ENCODE results near the gene TLK1.

Gene TLK1

GRCh38 chr2:171046048-171046560 is 114.6 kb downstream of the TLK1 start:
- no peak for DNase-seq
- CTCF ChIA-PET: interaction anchor here (1.2 kb wide), 1 partner anchor 554 kb away, joined by 3 read pairs; no protein-coding TSS in a partner anchor
- Histone ChIP-seq H3K27me3 (replicated peaks in 2 of 5; ENCODE audit: control insufficient read depth in 4 of 5, insufficient read depth in 5 of 5, low read length in 4 of 5) (no peaks in the 10 kb centered on the region), H3K27ac (ENCODE audit: insufficient read depth in 1 of 2, low read depth in 1 of 2, low read length in 2 of 2, poor library complexity in 1 of 2, severe bottlenecking in 2 of 2) (no peak overlapping the region), H3K4me1 (ENCODE audit: control extremely low read depth in 1 of 4, control insufficient read depth in 4 of 4, insufficient read depth in 4 of 4, low read length in 3 of 4) (no peaks in the 10 kb centered on the region), H3K9me3 (ENCODE audit: control extremely low read depth in 1 of 5, control insufficient read depth in 4 of 5, insufficient read depth in 2 of 5, low read depth in 1 of 5, low read length in 4 of 5) (peaks cover 0 to 3% (median 0%) of the 10 kb centered on the region in 5 experiments), H3K4me3 (ENCODE audit: control insufficient read depth in 1 of 7, extremely low read depth in 1 of 7, insufficient read depth in 4 of 7, low read depth in 2 of 7, low read length in 6 of 7) (no peak overlapping the region), H3K36me3 (ENCODE audit: control insufficient read depth in 4 of 4, insufficient read depth in 4 of 4, low read length in 3 of 4) (peaks cover 26 to 74% (median 50%) of the 10 kb centered on the region in 4 experiments)
- WGBS (ENCODE audit: insufficient coverage): no CpG with 5 or more reads among the region's 3 CpGs
- POLR2A ChIA-PET: no interaction called here

- Histone ChIP-seq H3K27me3 (replicated peaks in 2 of 5; ENCODE audit: control insufficient read depth in 4 of 5, insufficient read depth in 5 of 5, low read length in 4 of 5) (no peaks in the 10 kb centered on the region), H3K4me3 (ENCODE audit: control insufficient read depth in 1 of 7, extremely low read depth in 1 of 7, insufficient read depth in 4 of 7, low read depth in 2 of 7, low read length in 6 of 7) (no peak overlapping the region), H3K36me3 (ENCODE audit: control insufficient read depth in 4 of 4, insufficient read depth in 4 of 4, low read length in 3 of 4) (peaks cover 19 to 72% (median 49%) of the 10 kb centered on the region in 4 experiments), H3K27ac (ENCODE audit: insufficient read depth in 1 of 2, low read depth in 1 of 2, low read length in 2 of 2, poor library complexity in 1 of 2, severe bottlenecking in 2 of 2) (no peak overlapping the region), H3K9me3 (ENCODE audit: control extremely low read depth in 1 of 5, control insufficient read depth in 4 of 5, insufficient read depth in 2 of 5, low read depth in 1 of 5, low read length in 4 of 5) (no peaks in the 10 kb centered on the region), H3K4me1 (ENCODE audit: control extremely low read depth in 1 of 4, control insufficient read depth in 4 of 4, insufficient read depth in 4 of 4, low read length in 3 of 4) (no peaks in the 10 kb centered on the region)
- ChIA-PET CTCF (no interaction called here), POLR2A (no interaction called here)
- 75% methylated on average over 4 of the region's 6 CpGs for WGBS (ENCODE audit: insufficient coverage)
- no peak for DNase-seq
Measured at GRCh38 chr2:171044416-171044815, 116.3 kb downstream of the TLK1 start.

GRCh38 chr2:171042253-171042969 is 118.3 kb downstream of the TLK1 start:
- CTCF ChIA-PET: no interaction called here
- no peak overlapping the region for H3K4me3 ChIP-seq (ENCODE audit: control insufficient read depth in 1 of 7, extremely low read depth in 1 of 7, insufficient read depth in 4 of 7, low read depth in 2 of 7, low read length in 6 of 7)
- peaks cover 18 to 76% (median 47%) of the 10 kb centered on the region in 4 experiments for H3K36me3 ChIP-seq (ENCODE audit: control insufficient read depth in 4 of 4, insufficient read depth in 4 of 4, low read length in 3 of 4)
- POLR2A ChIA-PET: interaction anchor here (0.6 kb wide), 1 partner anchor 409 kb away, joined by 3 read pairs; no protein-coding TSS in a partner anchor
- H3K27ac ChIP-seq (ENCODE audit: insufficient read depth in 1 of 2, low read depth in 1 of 2, low read length in 2 of 2, poor library complexity in 1 of 2, severe bottlenecking in 2 of 2): peak overlapping the region in 1 of 2 experiments; percentile 2
- no peak for DNase-seq
- no peaks in the 10 kb centered on the region for H3K9me3 ChIP-seq (ENCODE audit: control extremely low read depth in 1 of 5, control insufficient read depth in 4 of 5, insufficient read depth in 2 of 5, low read depth in 1 of 5, low read length in 4 of 5)
- no peaks in the 10 kb centered on the region for H3K27me3 ChIP-seq (replicated peaks in 2 of 5; ENCODE audit: control insufficient read depth in 4 of 5, insufficient read depth in 5 of 5, low read length in 4 of 5)
- WGBS (ENCODE audit: insufficient coverage): 100% methylated on average over 1 of the region's 1 CpG
- H3K4me1 ChIP-seq (ENCODE audit: control extremely low read depth in 1 of 4, control insufficient read depth in 4 of 4, insufficient read depth in 4 of 4, low read length in 3 of 4): no peaks in the 10 kb centered on the region

GRCh38 chr2:171036532-171036931 is 124.2 kb downstream of the TLK1 start:
- ChIA-PET POLR2A (interaction anchor here (0.6 kb wide), 1 partner anchor 279 kb away, joined by 3 read pairs; no protein-coding TSS in a partner anchor), CTCF (no interaction called here)
- H3K27ac ChIP-seq (ENCODE audit: insufficient read depth in 1 of 2, low read depth in 1 of 2, low read length in 2 of 2, poor library complexity in 1 of 2, severe bottlenecking in 2 of 2): no peak overlapping the region
- no peak for DNase-seq
- H3K27me3 ChIP-seq (replicated peaks in 2 of 5; ENCODE audit: control insufficient read depth in 4 of 5, insufficient read depth in 5 of 5, low read length in 4 of 5): no peaks in the 10 kb centered on the region
- WGBS (ENCODE audit: insufficient coverage): 100% methylated on average over 2 of the region's 2 CpGs
- H3K36me3 ChIP-seq (ENCODE audit: control insufficient read depth in 4 of 4, insufficient read depth in 4 of 4, low read length in 3 of 4): peaks cover 24 to 72% (median 35%) of the 10 kb centered on the region in 4 experiments
- no peaks in the 10 kb centered on the region for H3K4me1 ChIP-seq (ENCODE audit: control extremely low read depth in 1 of 4, control insufficient read depth in 4 of 4, insufficient read depth in 4 of 4, low read length in 3 of 4)
- H3K4me3 ChIP-seq (ENCODE audit: control insufficient read depth in 1 of 7, extremely low read depth in 1 of 7, insufficient read depth in 4 of 7, low read depth in 2 of 7, low read length in 6 of 7): no peak overlapping the region
- H3K9me3 ChIP-seq (ENCODE audit: control extremely low read depth in 1 of 5, control insufficient read depth in 4 of 5, insufficient read depth in 2 of 5, low read depth in 1 of 5, low read length in 4 of 5): peaks cover 0 to 6% (median 1%) of the 10 kb centered on the region in 5 experiments

GRCh38 chr2:171034315-171034714 is 126.4 kb downstream of the TLK1 start:
- 43% methylated on average over 2 of the region's 2 CpGs for WGBS (ENCODE audit: insufficient coverage)
- CTCF ChIA-PET: no interaction called here

GRCh38 chr2:171025214-171025613 is 135.5 kb downstream of the TLK1 start:
- 94% methylated on average over 3 of the region's 3 CpGs for WGBS (ENCODE audit: insufficient coverage)

More at GRCh38 chr2:171034315-171034714, 126.4 kb downstream of the TLK1 start:
- H3K36me3 ChIP-seq (ENCODE audit: control insufficient read depth in 4 of 4, insufficient read depth in 4 of 4, low read length in 3 of 4): peaks cover 18 to 66% (median 29%) of the 10 kb centered on the region in 4 experiments
- no peak overlapping the region for H3K4me3 ChIP-seq (ENCODE audit: control insufficient read depth in 1 of 7, extremely low read depth in 1 of 7, insufficient read depth in 4 of 7, low read depth in 2 of 7, low read length in 6 of 7)
- no peak for DNase-seq
- H3K27ac ChIP-seq (ENCODE audit: insufficient read depth in 1 of 2, low read depth in 1 of 2, low read length in 2 of 2, poor library complexity in 1 of 2, severe bottlenecking in 2 of 2): no peak overlapping the region
- H3K9me3 ChIP-seq (ENCODE audit: control extremely low read depth in 1 of 5, control insufficient read depth in 4 of 5, insufficient read depth in 2 of 5, low read depth in 1 of 5, low read length in 4 of 5): peaks cover 0 to 6% (median 1%) of the 10 kb centered on the region in 5 experiments
- POLR2A ChIA-PET: no interaction called here
- no peaks in the 10 kb centered on the region for H3K4me1 ChIP-seq (ENCODE audit: control extremely low read depth in 1 of 4, control insufficient read depth in 4 of 4, insufficient read depth in 4 of 4, low read length in 3 of 4)
- no peaks in the 10 kb centered on the region for H3K27me3 ChIP-seq (replicated peaks in 2 of 5; ENCODE audit: control insufficient read depth in 4 of 5, insufficient read depth in 5 of 5, low read length in 4 of 5)

GRCh38 chr2:171018522-171018921 is 142.2 kb downstream of the TLK1 start:
- ChIA-PET CTCF (interaction anchor here (0.8 kb wide), 1 partner anchor 9 kb away, joined by 3 read pairs; no protein-coding TSS in a partner anchor), POLR2A (no interaction called here)
- WGBS (ENCODE audit: insufficient coverage): no CpG with 5 or more reads among the region's 1 CpG
- Histone ChIP-seq H3K4me1 (ENCODE audit: control extremely low read depth in 1 of 4, control insufficient read depth in 4 of 4, insufficient read depth in 4 of 4, low read length in 3 of 4) (no peaks in the 10 kb centered on the region), H3K36me3 (ENCODE audit: control insufficient read depth in 4 of 4, insufficient read depth in 4 of 4, low read length in 3 of 4) (peaks cover 16 to 41% (median 28%) of the 10 kb centered on the region in 4 experiments), H3K27me3 (replicated peaks in 2 of 5; ENCODE audit: control insufficient read depth in 4 of 5, insufficient read depth in 5 of 5, low read length in 4 of 5) (no peaks in the 10 kb centered on the region), H3K4me3 (ENCODE audit: control insufficient read depth in 1 of 7, extremely low read depth in 1 of 7, insufficient read depth in 4 of 7, low read depth in 2 of 7, low read length in 6 of 7) (no peak overlapping the region), H3K9me3 (ENCODE audit: control extremely low read depth in 1 of 5, control insufficient read depth in 4 of 5, insufficient read depth in 2 of 5, low read depth in 1 of 5, low read length in 4 of 5) (no peaks in the 10 kb centered on the region), H3K27ac (ENCODE audit: insufficient read depth in 1 of 2, low read depth in 1 of 2, low read length in 2 of 2, poor library complexity in 1 of 2, severe bottlenecking in 2 of 2) (no peak overlapping the region)
- DNase-seq: no peak

More at GRCh38 chr2:171025214-171025613, 135.5 kb downstream of the TLK1 start:
- peaks cover 10 to 38% (median 24%) of the 10 kb centered on the region in 4 experiments for H3K36me3 ChIP-seq (ENCODE audit: control insufficient read depth in 4 of 4, insufficient read depth in 4 of 4, low read length in 3 of 4)
- no peaks in the 10 kb centered on the region for H3K4me1 ChIP-seq (ENCODE audit: control extremely low read depth in 1 of 4, control insufficient read depth in 4 of 4, insufficient read depth in 4 of 4, low read length in 3 of 4)
- H3K27ac ChIP-seq (ENCODE audit: insufficient read depth in 1 of 2, low read depth in 1 of 2, low read length in 2 of 2, poor library complexity in 1 of 2, severe bottlenecking in 2 of 2): no peak overlapping the region
- ChIA-PET POLR2A (no interaction called here), CTCF (no interaction called here)
- H3K4me3 ChIP-seq (ENCODE audit: control insufficient read depth in 1 of 7, extremely low read depth in 1 of 7, insufficient read depth in 4 of 7, low read depth in 2 of 7, low read length in 6 of 7): no peak overlapping the region
- no peaks in the 10 kb centered on the region for H3K27me3 ChIP-seq (replicated peaks in 2 of 5; ENCODE audit: control insufficient read depth in 4 of 5, insufficient read depth in 5 of 5, low read length in 4 of 5)
- H3K9me3 ChIP-seq (ENCODE audit: control extremely low read depth in 1 of 5, control insufficient read depth in 4 of 5, insufficient read depth in 2 of 5, low read depth in 1 of 5, low read length in 4 of 5): no peaks in the 10 kb centered on the region
- no peak for DNase-seq

Data from common myeloid progenitor, CD34-positive (primary cell).